ENCODE data around the gene OR6B3.

The OR6B3 gene

DNA sequence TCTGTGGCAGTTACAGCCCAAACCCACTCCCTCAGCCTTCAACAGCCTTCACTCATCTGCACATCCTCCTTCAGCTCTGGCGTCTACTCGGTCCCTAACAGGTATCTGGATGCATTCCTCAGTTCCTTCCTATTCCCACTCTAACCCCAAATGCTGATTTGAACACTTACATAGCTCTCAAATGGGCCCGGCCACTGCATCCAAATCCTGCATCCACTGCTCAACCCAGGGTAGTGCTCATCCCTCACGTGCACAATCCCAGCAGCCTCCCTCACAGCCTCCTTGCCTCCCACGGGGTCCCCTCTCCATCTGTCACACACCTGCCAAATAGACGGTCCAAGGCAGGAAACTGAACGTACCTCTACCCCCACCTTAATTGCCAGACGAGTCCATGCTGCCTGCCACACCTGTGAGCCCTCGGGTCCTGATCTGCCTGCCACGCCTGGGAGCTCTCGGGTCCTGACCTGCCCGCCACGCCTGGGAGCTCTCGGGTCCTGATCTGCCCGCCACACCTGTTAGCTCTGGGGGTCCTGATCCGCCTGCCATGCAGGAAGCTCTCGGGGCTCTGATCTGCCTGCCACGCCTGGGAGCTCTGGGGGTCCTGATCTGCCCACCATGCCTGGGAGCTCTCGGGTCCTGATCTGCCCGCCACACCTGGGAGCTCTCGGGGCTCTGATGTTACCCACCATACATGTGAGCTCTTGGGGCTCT lies 9.9 kb downstream of the OR6B3 start:
- DNase-seq, result no peak

- no peak for DNase-seq
Observed at GRCh38 chr2:240042740-240043139, 10.6 kb downstream of the OR6B3 start.

- DNase-seq, result no peak
Observed at GRCh38 chr2:240041363-240041762, 12.0 kb downstream of the OR6B3 start.

- DNase-seq, result no peak
Observed at GRCh38 chr2:240037358-240037757, 16.0 kb downstream of the OR6B3 start.

GRCh38 chr2:240033330-240033678 lies 20.0 kb downstream of the OR6B3 start:
- DNase-seq, result no peak

DNA sequence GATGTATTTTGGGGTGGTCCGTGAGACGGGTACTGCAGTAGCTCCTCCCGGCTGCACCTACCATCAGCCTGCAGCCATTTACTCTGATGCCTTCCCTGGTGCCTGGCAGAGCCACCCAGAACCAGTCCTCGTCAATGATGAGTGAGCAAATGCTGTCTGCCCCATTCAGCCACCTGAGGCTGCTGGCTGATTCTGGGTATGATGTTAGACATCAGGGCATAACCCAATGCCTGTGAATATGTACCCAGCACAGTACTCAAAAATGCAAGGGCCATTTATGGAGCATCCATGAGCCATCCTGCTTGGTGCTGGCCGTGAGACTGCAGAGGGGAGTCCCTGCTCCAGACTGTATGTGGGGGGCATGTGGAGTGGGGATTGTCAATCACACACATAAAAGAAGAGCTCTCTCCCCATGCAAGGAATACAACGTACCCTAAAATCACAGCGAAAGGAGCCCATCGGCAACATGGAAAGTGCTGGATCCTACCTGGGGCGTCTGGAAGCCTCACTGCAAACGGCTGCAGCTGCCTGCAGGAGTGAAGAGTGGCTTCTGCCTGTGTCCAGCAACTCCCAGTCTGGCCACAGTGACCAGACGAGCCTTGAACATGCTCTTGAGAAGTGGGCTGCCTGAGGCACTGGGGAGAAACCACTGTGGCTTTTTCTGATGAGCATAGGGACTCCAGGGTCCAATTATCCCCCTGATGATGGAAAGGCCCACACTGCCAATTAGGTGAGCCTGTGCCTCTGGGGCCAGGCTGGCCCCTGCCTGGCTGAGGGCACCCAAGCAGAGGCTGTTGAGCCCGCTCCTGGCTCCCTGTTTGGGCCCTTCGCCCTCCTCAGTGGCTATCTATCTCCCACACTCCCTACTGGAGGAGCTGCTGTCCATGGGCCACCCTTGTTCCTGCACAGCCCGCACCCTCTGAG lies 20.7 kb downstream of the OR6B3 start:
- DNase-seq, result no peak

DNA sequence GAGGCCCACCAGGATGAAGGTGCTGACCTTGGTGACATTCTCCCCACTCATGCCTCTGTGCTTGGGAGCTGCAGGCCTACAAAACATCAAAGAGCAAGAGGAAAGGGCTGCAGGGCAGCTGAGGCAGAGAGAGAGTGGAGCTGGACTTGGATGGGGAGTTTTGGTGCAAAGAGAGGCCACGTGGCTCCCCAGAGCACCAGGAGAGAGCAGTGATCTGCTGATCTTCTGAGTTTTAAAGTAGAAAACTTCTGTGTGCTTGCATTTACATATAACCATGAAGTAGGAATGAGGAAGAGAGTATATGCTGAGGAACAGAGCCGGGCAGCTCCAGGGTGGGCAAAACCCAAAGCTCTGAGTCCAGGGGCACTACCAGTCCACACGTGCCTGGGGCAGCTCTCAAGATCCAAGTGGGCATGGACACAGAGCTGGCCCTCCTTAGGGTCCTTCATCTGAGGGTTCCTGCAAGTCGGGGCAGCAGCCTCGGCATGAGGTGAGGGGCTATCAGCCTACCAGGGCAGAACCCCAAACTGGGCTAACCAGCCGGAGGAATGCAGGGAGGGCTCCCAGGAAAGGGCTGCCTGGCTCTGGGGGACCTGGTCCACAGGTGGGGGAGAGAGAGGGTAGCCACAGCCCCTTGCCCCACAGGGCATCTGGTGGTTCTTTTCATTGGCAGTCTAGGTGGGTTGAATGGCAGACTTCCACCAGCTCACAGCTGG lies 22.8 kb downstream of the OR6B3 start, which contains the start of gene OR6B2:
Gene OR6B2 (minus strand): TSS at position 51 of the 716 bp plus-strand sequence. CDS start 0 bp downstream, at position 51.
- DNase-seq, result no peak

GRCh38 chr2:240024766-240025165 lies 28.6 kb downstream of the OR6B3 start:
- no peak for DNase-seq

- no peak for DNase-seq
Observed at GRCh38 chr2:240023792-240024191, 29.5 kb downstream of the OR6B3 start.

GRCh38 chr2:240021488-240022104 lies 31.7 kb downstream of the OR6B3 start:
- DNase-seq, result peak; percentile 29

GRCh38 chr2:240018071-240018750 lies 35.1 kb downstream of the OR6B3 start:
- no peak for DNase-seq

DNA sequence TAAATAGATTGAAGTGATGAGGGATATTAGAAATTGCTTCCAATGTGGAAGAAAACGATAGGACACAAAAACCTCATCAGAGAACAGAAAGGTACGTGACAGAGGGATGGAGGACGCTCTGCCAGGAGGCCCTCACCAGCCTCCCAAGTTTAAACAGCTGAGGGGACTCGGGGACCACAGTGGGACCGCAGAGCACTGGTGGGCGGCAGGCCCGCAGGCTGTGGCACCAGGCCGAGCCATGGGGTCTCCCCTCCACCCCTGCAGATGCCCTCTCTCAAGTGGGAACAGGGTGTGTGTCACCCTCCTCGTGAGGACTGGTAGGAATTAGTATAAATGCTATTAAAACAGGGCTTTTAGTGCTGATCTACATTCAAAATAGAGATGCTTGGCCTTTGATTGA lies 39.0 kb downstream of the OR6B3 start:
- DNase-seq, result no peak

DNA sequence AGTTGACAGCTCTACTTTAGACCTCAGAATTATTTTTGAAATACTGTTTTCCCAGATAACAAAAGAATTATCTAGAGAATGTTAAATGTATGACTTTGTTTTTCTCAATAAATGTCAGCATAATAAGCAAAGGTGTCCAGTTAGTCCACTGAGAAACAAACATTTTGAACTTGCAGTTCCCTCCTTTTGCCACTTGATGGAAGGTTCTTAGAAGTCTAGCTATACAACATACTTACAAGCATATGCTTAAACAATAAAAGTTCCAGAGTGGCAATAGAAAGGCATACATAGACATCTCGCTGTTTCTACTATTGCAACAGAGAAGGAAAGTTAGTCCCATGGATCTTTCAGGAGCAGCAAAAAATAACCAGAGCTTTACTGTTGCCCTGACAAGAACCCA lies 40.0 kb downstream of the OR6B3 start:
- no peak for DNase-seq

- DNase-seq, result no peak
Observed at GRCh38 chr2:240002983-240003382, 50.3 kb downstream of the OR6B3 start.

DNA sequence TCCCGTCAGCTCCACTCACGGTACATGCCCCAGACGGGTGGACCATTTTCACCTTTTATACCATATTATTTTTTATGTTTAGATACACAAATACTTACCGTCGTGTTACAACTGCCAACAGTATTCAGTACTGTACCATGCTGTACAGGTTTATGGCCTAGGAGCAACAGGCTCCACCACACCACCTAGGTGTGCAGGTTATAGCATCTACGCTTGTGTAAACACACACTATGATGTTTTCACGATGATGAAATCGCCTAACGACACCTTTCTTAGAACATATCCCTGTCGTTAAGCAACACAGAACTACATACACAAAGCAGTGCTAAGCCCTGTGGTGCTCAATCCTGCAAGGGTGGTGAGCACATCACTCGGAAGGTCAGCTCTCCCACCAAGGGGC lies 52.6 kb downstream of the OR6B3 start:
- no peak for DNase-seq

DNA sequence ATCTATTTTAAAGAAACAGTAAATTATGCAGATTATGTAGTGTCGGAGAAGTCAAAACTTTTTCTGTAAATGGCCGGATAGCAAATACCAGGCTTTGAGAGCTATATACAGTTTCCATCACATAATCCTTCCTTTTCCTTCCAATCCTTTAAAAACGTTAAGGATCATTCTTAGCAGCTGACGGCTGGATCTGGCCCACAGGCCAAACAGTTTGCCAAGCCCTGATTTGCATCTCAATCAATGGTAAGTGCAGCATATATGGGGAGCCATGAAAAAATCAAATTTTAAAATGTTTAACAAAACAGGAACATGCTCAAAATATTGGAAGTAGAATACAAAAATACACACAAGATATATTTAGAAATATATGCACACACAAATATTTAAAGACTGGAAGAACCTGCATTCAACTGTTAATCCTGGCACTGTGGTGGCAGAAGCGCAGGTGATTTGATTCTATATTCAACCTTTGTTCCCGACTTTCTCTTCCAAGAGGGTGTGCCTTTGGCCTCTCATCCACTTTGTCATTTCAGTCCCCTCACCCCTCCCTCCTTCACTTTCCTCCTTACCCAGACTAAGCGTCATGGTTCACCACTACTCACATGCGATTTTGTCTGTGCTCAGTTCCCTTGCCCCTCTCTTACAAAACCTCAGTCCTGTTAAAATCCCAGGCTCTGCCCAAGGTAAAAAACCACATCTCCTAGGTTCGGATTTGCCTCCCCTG lies 55.5 kb downstream of the OR6B3 start:
- DNase-seq, result no peak
